Breast epithelium (tissue), 4 donors: Measurements from ENCODE around the gene RPS26. TPM values are rescaled to one million over a fixed set of nuclear protein-coding genes. Genes with fewer than 3 reads are reported as not detected.
"Not testable (repeated sequence)": the region's sequence is repeated elsewhere in the genome, so short reads cannot be mapped to it uniquely, and the experiment has no call there.

Experiments used
- DNase-seq, 2 donors: peaks; one replicate each; pipeline ENCODE4 v3.0.0-alpha.2; 2019; ENCODE audit warnings: low spot score in 2 of 2
- H3K27ac ChIP-seq, 2 donors: fragments of 200-600 bp; sonication (generic) in 1 of 2; one replicate each; pipeline ENCODE4 v1.5.1; 2016 to 2019; ENCODE audit warnings: mild to moderate bottlenecking in 1 of 2
- H3K27me3 ChIP-seq, 2 donors: fragments of 200-600 bp; sonication (generic) in 1 of 2; one replicate each; pipeline versions ENCODE4 v1.5.1 to v1.6.0; 2017 to 2019; ENCODE audit warnings: control low read depth in 1 of 2, mild to moderate bottlenecking in 1 of 2
- H3K36me3 ChIP-seq: fragments of 200-600 bp; one replicate; pipeline ENCODE4 v1.5.1; 2019
- H3K4me1 ChIP-seq, 2 donors: fragments of 200-600 bp; sonication (generic); one replicate each; pipeline ENCODE4 v1.5.1; 2016 to 2019; ENCODE audit warnings: control low read depth in 1 of 2
- H3K4me3 ChIP-seq, 3 donors: fragments of 200-600 bp; sonication (generic); 1 replicate in 2 of 3; 2 replicates in 1 of 3; pipeline ENCODE4 v1.5.1; 2016 to 2019; ENCODE audit warnings: mild to moderate bottlenecking in 3 of 3, moderate library complexity in 2 of 3
- H3K9me3 ChIP-seq, 2 donors: fragments of 200-600 bp; sonication (generic) in 1 of 2; one replicate each; pipeline ENCODE4 v1.5.1; 2016 to 2019; ENCODE audit warnings: control low read depth in 1 of 2
- CTCF ChIP-seq, 3 donors: fragments of 450-650 bp; IDR thresholded peaks; one replicate each; pipeline ENCODE4 v1.5.1; 2016 to 2017; ENCODE audit warnings: antibody characterized with exemption in 3 of 3, mild to moderate bottlenecking in 3 of 3, moderate library complexity in 3 of 3
- POLR2A ChIP-seq: fragments of 450-650 bp; IDR thresholded peaks from one replicate; pipeline ENCODE4 v1.6.1; 2016; ENCODE audit warnings: antibody characterized with exemption, mild to moderate bottlenecking, moderate library complexity
- POLR2AphosphoS5 ChIP-seq, 3 donors: sonication (generic); formaldehyde crosslinking; IDR thresholded peaks; one replicate each; pipeline ENCODE4 v1.6.1; 2017; ENCODE audit warnings: antibody characterized with exemption in 3 of 3
- intact Hi-C: fragments of 100-400 bp; cut with DNase I; formaldehyde crosslinking; loops from one replicate; pipeline ENCODE4 v1.15.1; 2023; ENCODE audit warnings: low total_unique reads
- total RNA-seq, 3 donors: library from RNA; depleted of rRNA; stranded (reverse); fragments of >200 nt; gene quantifications; one replicate each; pipeline ENCODE4 v1.1.0, GENCODE V29; 2016

Gene RPS26
- total RNA-seq, 3 donors from 2014 or later: 557 to 1,840 (median 572) TPM

- H3K9me3 ChIP-seq: no peaks in the 10 kb centered on the region
- H3K4me1 ChIP-seq: no peaks in the 10 kb centered on the region
- DNase-seq: no peak
- no peak overlapping the region for H3K27ac ChIP-seq
- no peaks in the 10 kb centered on the region for H3K27me3 ChIP-seq
- TF ChIP-seq POLR2AphosphoS5 (IDR thresholded peaks at IDR 0.05) (no peak), CTCF (IDR thresholded peaks at IDR 0.05) (no peak), POLR2A (no peak)
- intact Hi-C loops: no loop called here
- no peak overlapping the region for H3K4me3 ChIP-seq
- no peaks in the 10 kb centered on the region for H3K36me3 ChIP-seq
These were observed 21.3 kb downstream of the RPS26 start for GRCh38 chr12:56062996-56063395.

- intact Hi-C loops: no loop called here
- Histone ChIP-seq H3K27ac (no peak overlapping the region), H3K36me3 (no peaks in the 10 kb centered on the region), H3K4me3 (no peak overlapping the region), H3K27me3 (no peaks in the 10 kb centered on the region), H3K9me3 (no peaks in the 10 kb centered on the region), H3K4me1 (no peaks in the 10 kb centered on the region)
- no peak for TF ChIP-seq CTCF (IDR thresholded peaks at IDR 0.05)
- no peak for DNase-seq
These were observed 29.9 kb downstream of the RPS26 start for GRCh38 chr12:56071648-56072047.

DNA sequence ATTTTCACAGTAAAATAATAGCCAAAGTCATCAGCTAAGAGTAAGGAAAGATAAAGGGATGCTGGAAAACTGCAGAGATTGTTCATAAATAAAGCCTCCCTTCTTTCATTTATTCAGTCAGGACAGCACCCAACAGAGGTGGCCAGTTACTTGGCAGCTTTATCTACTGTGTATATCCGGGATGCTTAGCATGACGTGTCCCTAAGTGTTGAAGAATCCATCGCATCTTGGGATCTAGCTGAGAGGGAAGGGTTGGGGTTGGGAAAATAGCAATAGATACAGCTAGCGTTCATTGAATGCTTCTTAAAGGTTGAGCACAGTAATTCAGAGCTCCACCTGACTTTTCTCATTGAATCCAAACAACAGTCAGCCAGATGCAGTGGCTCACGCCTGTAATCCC, 32.7 kb downstream of the RPS26 start:
- Histone ChIP-seq H3K4me1 (no peaks in the 10 kb centered on the region), H3K27me3 (no peaks in the 10 kb centered on the region), H3K36me3 (no peaks in the 10 kb centered on the region), H3K27ac (no peak overlapping the region), H3K9me3 (no peaks in the 10 kb centered on the region), H3K4me3 (no peak overlapping the region)
- intact Hi-C loops: no loop called here
- DNase-seq: no peak
- TF ChIP-seq CTCF (IDR thresholded peaks at IDR 0.05) (no peak), POLR2A (no peak), POLR2AphosphoS5 (IDR thresholded peaks at IDR 0.05) (no peak)

DNA sequence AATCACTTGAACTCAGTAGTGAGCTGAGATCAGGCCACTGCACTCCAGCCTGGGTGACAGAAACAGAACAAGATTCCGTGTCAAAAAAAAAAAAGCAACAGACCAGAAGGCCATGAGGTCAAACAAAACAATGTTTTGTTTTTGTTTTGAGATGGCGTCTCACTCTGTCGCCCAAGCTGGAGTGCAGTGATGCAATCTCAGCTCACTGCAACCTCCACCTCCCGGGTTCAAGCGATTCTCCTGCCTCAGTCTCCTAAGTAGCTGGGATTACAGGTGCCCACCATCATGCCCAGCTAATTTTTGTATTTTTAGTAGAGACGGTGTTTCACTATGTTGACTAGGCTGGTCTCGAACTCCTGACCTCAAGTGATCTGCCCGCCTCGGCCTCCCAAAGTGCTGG, 36.2 kb downstream of the RPS26 start:
- H3K27me3 ChIP-seq, intact Hi-C loops, DNase-seq, H3K4me3 ChIP-seq, H3K4me1 ChIP-seq, H3K36me3 ChIP-seq, H3K9me3 ChIP-seq: not testable (repeated sequence)
- H3K27ac ChIP-seq: peak overlapping the region in 1 of 2 donors; percentile 88

GRCh38 chr12:56078427-56078826, 36.7 kb downstream of the RPS26 start:
- no peaks in the 10 kb centered on the region for H3K4me1 ChIP-seq
- no peaks in the 10 kb centered on the region for H3K27me3 ChIP-seq
- peak overlapping the region in 1 of 3 donors; percentile 82 for H3K4me3 ChIP-seq
- H3K9me3 ChIP-seq: no peaks in the 10 kb centered on the region
- DNase-seq: no peak
- intact Hi-C loops: no loop called here
- peak overlapping the region; percentile 88 to 91 for H3K27ac ChIP-seq
- H3K36me3 ChIP-seq: no peaks in the 10 kb centered on the region
- TF ChIP-seq CTCF (IDR thresholded peaks at IDR 0.05): no peak

DNA sequence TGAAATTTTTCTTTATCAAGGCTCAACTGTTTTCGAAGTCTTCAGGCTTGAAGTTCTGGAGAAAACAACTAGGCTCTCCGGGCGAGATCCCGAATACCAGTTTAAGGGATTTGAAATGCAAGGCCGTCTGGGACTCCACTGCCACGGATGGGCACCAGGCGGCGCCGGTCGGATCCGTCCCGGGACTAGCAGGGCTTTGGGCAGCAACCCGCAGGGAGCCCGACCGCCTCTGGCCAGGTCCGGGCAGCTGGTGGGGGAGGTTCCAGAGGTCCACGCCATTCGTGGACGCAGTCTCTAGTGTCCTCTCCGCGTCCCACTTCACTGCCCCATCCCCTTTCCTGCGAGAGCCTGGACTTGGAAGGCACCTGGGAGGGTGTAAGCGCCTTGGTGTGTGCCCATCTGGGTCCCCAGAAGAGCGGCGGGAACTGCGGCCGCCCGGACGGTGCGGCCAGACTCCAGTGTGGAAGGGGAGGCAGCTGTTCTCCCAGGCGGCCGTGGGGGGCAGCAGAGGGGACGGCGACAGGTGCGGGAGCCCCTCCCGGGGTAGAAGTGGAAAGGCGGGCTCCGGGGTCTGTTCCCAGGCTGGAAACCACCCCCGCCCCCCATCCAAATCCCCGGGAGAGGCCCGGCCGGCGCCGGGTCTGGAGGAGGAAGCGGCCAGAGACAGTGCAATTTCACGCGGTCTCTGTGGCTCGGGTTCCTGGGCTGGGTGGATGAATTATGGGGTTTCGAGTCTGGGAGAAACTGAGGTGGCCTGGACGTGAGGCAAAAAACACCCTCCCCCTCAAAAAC, 37.4 kb downstream of the RPS26 start:
- intact Hi-C loops: no loop called here
- H3K27me3 ChIP-seq: no peaks in the 10 kb centered on the region
- no peaks in the 10 kb centered on the region for H3K9me3 ChIP-seq
- no peaks in the 10 kb centered on the region for H3K36me3 ChIP-seq
- peak overlapping the region; percentile 88 to 91 for H3K27ac ChIP-seq
- peak; percentile 62 to 88 (median 80) for TF ChIP-seq CTCF (IDR thresholded peaks at IDR 0.05)
- TF ChIP-seq POLR2A: no peak
- peak; percentile 14 to 54 (median 17) for TF ChIP-seq POLR2AphosphoS5 (IDR thresholded peaks at IDR 0.05)
- H3K4me3 ChIP-seq: peak overlapping the region; percentile 48 to 82 (median 70)
- peak; percentile 87 to 95 for DNase-seq
- H3K4me1 ChIP-seq: no peaks in the 10 kb centered on the region
